ENCODE measurements around the gene ANTXR2. TPM values are rescaled to one million over a fixed set of nuclear protein-coding genes. Genes with fewer than 3 reads are reported as not detected.
"Not testable (repeated sequence)": the region's sequence is repeated elsewhere in the genome, so short reads cannot be mapped to it uniquely, and the experiment has no call there.

The ANTXR2 gene
- total and polyA plus RNA-seq, 2 of the 13 experiments (the other 11 are each of a cell fraction or from before 2014, with no cell fraction given) = 4.6 to 14.5 TPM

- TF ChIP-seq, protein P1, sequence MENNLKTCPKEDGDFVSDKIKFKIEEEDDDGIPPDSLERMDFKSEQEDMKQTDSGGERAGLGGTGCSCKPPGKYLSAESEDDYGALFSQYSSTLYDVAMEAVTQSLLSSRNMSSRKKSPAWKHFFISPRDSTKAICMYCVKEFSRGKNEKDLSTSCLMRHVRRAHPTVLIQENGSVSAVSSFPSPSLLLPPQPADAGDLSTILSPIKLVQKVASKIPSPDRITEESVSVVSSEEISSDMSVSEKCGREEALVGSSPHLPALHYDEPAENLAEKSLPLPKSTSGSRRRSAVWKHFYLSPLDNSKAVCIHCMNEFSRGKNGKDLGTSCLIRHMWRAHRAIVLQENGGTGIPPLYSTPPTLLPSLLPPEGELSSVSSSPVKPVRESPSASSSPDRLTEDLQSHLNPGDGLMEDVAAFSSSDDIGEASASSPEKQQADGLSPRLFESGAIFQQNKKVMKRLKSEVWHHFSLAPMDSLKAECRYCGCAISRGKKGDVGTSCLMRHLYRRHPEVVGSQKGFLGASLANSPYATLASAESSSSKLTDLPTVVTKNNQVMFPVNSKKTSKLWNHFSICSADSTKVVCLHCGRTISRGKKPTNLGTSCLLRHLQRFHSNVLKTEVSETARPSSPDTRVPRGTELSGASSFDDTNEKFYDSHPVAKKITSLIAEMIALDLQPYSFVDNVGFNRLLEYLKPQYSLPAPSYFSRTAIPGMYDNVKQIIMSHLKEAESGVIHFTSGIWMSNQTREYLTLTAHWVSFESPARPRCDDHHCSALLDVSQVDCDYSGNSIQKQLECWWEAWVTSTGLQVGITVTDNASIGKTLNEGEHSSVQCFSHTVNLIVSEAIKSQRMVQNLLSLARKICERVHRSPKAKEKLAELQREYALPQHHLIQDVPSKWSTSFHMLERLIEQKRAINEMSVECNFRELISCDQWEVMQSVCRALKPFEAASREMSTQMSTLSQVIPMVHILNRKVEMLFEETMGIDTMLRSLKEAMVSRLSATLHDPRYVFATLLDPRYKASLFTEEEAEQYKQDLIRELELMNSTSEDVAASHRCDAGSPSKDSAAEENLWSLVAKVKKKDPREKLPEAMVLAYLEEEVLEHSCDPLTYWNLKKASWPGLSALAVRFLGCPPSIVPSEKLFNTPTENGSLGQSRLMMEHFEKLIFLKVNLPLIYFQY (CRISPR knock-in tag; IDR thresholded peaks at IDR 0.05; ENCODE audit: borderline replicate concordance) = peak; percentile 80; the same call in 1 of the 2 replicates
- peak; percentile 19 for TF ChIP-seq SKI (IDR thresholded peaks at IDR 0.05; ENCODE audit: partially characterized antibody)
- no peak for TF ChIP-seq DR1 (CRISPR knock-in tag; IDR thresholded peaks at IDR 0.05)
- 0 out of 2 replicates have a peak, but pooled peaks have one; percentile 70 for TF ChIP-seq IRX3 (CRISPR knock-in tag; IDR thresholded peaks at IDR 0.05; ENCODE audit: borderline replicate concordance, low read depth)
- 0 out of 2 replicates have a peak, but pooled peaks have one; percentile 61 for TF ChIP-seq ZIK1 (CRISPR knock-in tag; IDR thresholded peaks at IDR 0.05; ENCODE audit: borderline replicate concordance, low read depth)
- TF ChIP-seq ZBTB34 (CRISPR knock-in tag; IDR thresholded peaks at IDR 0.05) = no peak
- no peak for TF ChIP-seq IRF2 (CRISPR knock-in tag; IDR thresholded peaks at IDR 0.05)
- TF ChIP-seq FOXM1 (CRISPR knock-in tag; IDR thresholded peaks at IDR 0.05) = peak; percentile 34; the same call in 1 of the 2 replicates
- TF ChIP-seq TBL1XR1 (IDR thresholded peaks at IDR 0.05; ENCODE audit: borderline replicate concordance, low read length, partially characterized antibody) = no peak
- TF ChIP-seq PAX8 (CRISPR knock-in tag; IDR thresholded peaks at IDR 0.05; ENCODE audit: borderline replicate concordance) = no peak
Measured at GRCh38 chr4:80072744-80073472, at the start of gene ANTXR2 (continued).

- ATAC-seq; POLR2A ChIA-PET; FAIRE-seq; H3K4me3 ChIP-seq (replicated peaks in 1 of 3; ENCODE audit: insufficient read depth in 1 of 3, low read depth in 2 of 3, low read length in 3 of 3); H3K4me2 ChIP-seq (ENCODE audit: low read depth, low read length); H4K20me1 ChIP-seq (ENCODE audit: insufficient read depth, low read length); H3K27ac ChIP-seq (ENCODE audit: extremely low read length, insufficient read depth, low read length); BruUV-seq (replicated peaks); H3K9ac ChIP-seq (ENCODE audit: insufficient read depth, low read depth, low read length); H3K4me1 ChIP-seq (ENCODE audit: insufficient read depth, low read length); DNase-seq (ENCODE audit: low spot score); H2AFZ ChIP-seq (ENCODE audit: low read length); in situ Hi-C loops (cut with HindIII; ENCODE audit: extremely low pct_ligation_motif_present, low pct_unique_long_range_greater_than_20kb); H3K27me3 ChIP-seq (ENCODE audit: control insufficient read depth in 1 of 2, insufficient read depth in 2 of 2, low read length in 2 of 2); H3K79me2 ChIP-seq (ENCODE audit: insufficient read depth, low read length); H3K9me3 ChIP-seq (ENCODE audit: low read length); intact Hi-C loops (cut with micrococcal nuclease; ENCODE audit: unreplicated experiment); H3K36me3 ChIP-seq (replicated peaks in 1 of 2; ENCODE audit: control insufficient read depth in 1 of 2, insufficient read depth in 2 of 2, low read length in 2 of 2); CTCF ChIA-PET (ENCODE audit: low intra/inter-chr PET ratio, low total read pairs): not testable (repeated sequence)
- WGBS (ENCODE audit: low lambda C conversion rate) = 23% methylated on average over 3 of the region's 3 CpGs
Measured at GRCh38 chr4:80121815-80122214, 48.8 kb upstream of the ANTXR2 start.

DNA sequence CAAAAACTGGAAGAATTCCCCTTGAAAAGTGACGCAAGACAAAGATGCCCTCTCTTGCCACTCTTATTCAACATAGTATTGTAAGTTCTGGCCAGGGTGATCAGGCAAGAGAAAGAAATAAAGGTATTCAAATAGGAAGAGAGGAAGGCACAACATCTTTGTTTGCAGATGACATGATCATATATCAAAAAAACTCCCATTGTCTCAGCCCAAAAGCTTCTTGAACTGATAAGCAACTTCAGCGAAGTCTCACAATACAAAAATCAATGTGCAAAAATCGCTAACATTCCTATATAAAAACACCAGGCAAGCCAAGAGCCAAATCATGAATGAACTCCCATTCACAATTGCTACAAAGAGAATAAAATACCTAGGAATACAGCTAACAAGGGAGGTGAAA lies 46.6 kb upstream of the ANTXR2 start:
- WGBS (ENCODE audit: low lambda C conversion rate) = 34% methylated on average over 3 of the region's 3 CpGs
- H3K9ac ChIP-seq (ENCODE audit: insufficient read depth, low read depth, low read length); H2AFZ ChIP-seq (ENCODE audit: low read length); DNase-seq (ENCODE audit: low spot score); BruUV-seq (replicated peaks); POLR2A ChIA-PET; H3K4me3 ChIP-seq (replicated peaks in 1 of 3; ENCODE audit: insufficient read depth in 1 of 3, low read depth in 2 of 3, low read length in 3 of 3); H3K27me3 ChIP-seq (ENCODE audit: control insufficient read depth in 1 of 2, insufficient read depth in 2 of 2, low read length in 2 of 2); FAIRE-seq; CTCF ChIA-PET (ENCODE audit: low intra/inter-chr PET ratio, low total read pairs); H4K20me1 ChIP-seq (ENCODE audit: insufficient read depth, low read length); H3K79me2 ChIP-seq (ENCODE audit: insufficient read depth, low read length); H3K36me3 ChIP-seq (replicated peaks in 1 of 2; ENCODE audit: control insufficient read depth in 1 of 2, insufficient read depth in 2 of 2, low read length in 2 of 2); H3K27ac ChIP-seq (ENCODE audit: extremely low read length, insufficient read depth, low read length); H3K9me3 ChIP-seq (ENCODE audit: low read length); in situ Hi-C loops (cut with HindIII; ENCODE audit: extremely low pct_ligation_motif_present, low pct_unique_long_range_greater_than_20kb); H3K4me1 ChIP-seq (ENCODE audit: insufficient read depth, low read length); ATAC-seq; H3K4me2 ChIP-seq (ENCODE audit: low read depth, low read length); intact Hi-C loops (cut with micrococcal nuclease; ENCODE audit: unreplicated experiment): not testable (repeated sequence)

All from HepG2 (cell line).